ENCODE measurements around the gene KYAT1.
A peak's percentile ranks its signal among the peaks of the same experiment; 100 is the strongest.
"Not testable (repeated sequence)": the region's sequence is repeated elsewhere in the genome, so short reads cannot be mapped to it uniquely, and the experiment has no call there.

Gene KYAT1

DNA sequence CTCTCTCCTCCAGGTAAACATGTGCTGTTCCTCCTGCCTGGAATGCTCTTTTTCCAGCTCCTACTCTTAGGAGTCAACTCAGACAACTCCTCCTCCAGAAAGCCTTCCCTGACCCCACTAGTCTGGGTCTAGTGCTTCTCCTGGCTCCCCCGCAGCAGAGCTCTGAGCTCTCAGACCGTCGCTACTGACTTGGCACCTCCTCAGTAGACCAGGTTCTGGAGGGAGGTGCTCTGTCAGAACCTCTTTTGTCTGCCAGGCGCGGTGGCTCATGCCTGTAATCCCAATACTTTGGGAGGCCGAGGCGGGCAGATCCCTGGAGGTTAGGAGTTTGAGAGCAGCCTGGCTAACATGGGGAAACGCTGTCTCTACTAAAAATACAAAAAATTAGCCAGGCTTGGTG is 3.6 kb upstream of the KYAT1 start:
- DNase-seq (ENCODE audit: low spot score): no peak

DNA sequence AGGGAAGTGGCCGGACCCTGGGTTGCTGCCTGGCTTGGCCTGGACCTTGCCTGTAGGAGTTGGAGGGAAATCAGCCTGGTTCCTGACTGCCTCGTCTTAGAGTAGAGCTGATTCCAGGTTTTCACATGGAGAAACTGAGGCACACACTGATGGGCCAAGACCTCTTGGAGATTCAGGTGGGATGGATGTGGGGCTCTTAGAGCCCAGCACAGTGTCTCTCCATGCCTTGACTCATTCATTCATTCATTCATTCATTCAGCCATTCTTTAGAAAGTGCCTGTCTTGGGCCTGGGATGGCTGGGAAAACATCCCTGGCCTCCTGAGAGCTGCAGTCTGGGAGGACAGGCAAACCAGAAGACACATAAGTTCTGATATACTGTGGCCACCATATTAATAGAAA is 2.4 kb upstream of the KYAT1 start:
- DNase-seq (ENCODE audit: low spot score): no peak

- no peak for DNase-seq (ENCODE audit: low spot score)
Measured at GRCh38 chr9:128882677-128883603, 1.2 kb upstream of the KYAT1 start.

DNA sequence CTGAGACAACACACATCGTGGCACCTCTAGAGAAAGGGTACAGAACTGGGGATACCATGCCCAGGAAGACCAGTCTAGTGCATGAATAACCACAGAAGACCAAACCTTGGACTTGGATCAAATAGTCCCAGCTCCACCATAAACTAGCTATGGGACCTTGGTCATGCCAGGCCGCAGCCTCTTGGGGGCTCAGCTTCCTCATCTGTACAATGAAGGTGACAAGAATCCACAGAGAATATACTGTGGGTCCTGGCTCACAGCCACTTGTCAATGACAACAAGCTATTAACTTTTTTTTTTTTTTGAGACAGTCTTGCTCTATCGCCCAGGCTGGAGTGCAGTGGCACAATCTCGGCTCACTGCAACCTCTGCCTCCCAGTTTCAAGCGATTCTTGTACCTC is 3.9 kb downstream of the KYAT1 start:
- DNase-seq (ENCODE audit: low spot score): no peak

DNA sequence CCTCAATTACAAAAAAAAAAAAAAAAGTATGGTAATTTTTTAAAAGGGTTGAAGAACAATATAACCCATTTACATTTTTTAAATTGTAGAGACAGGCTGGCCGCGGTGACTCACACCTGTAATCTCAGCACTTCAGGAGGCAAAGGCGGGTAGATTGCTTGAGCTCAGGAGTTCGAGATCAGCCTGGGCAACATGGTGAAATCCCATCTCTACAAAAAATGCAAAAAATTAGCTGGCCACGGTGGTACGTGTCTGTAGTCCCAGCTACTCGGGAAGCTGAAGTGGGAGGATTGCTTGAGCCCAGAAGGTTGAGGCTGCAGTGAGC is 10.8 kb downstream of the KYAT1 start:
- DNase-seq (ENCODE audit: low spot score): not testable (repeated sequence)

GRCh38 chr9:128870128-128870940 is 11.4 kb downstream of the KYAT1 start:
- DNase-seq (ENCODE audit: low spot score): no peak

GRCh38 chr9:128863647-128864046 is 18.1 kb downstream of the KYAT1 start:
- DNase-seq (ENCODE audit: low spot score): peak; percentile 83

GRCh38 chr9:128862401-128862851 is 19.3 kb downstream of the KYAT1 start:
- DNase-seq (ENCODE audit: low spot score): no peak

DNA sequence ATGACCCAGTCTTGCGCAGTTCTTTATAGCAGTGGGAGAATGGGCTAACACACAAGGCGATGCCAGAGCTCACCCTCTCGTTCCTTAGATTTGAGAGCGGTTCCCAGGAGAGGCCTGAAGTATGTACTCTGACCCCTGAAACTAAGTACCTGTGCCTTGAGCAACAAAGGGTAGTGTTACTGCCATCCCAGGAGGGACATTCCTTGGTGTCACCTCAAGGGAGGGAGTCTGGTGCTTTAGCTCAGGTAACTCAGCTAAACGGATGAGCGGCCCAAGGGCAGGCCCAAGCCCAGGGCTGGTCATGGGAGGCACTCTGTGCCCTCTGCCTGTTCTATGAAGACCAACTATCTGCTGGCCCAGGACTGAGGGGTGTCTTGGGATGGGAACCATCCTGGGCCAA is 20.2 kb downstream of the KYAT1 start:
- DNase-seq (ENCODE audit: low spot score): no peak

- DNase-seq (ENCODE audit: low spot score): no peak
Measured at GRCh38 chr9:128860937-128861336, 20.8 kb downstream of the KYAT1 start.

- DNase-seq (ENCODE audit: low spot score): not testable (repeated sequence)
Measured at GRCh38 chr9:128858476-128858875, 23.3 kb downstream of the KYAT1 start.

DNA sequence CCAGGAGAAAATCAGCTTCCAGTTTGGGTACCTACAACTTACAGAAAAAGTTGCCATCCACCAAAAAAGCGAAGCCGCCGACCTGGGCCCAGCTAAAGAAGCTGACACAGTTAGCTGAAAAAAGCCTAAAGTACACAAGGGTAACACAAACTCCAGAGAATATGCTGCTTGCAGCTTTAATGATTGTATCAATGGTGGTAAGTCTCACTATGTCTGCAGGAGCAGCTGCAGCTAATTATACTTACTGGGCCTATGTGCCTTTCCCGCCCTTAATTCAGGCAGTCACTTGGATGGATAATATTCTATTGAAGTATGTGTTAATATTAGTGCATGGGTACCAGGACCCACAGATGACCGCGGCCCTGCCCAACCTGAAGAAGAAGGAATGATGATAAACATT is 27.3 kb downstream of the KYAT1 start:
- DNase-seq (ENCODE audit: low spot score): not testable (repeated sequence)

GRCh38 chr9:128852646-128853045 is 29.1 kb downstream of the KYAT1 start:
- not testable (repeated sequence) for DNase-seq (ENCODE audit: low spot score)

DNA sequence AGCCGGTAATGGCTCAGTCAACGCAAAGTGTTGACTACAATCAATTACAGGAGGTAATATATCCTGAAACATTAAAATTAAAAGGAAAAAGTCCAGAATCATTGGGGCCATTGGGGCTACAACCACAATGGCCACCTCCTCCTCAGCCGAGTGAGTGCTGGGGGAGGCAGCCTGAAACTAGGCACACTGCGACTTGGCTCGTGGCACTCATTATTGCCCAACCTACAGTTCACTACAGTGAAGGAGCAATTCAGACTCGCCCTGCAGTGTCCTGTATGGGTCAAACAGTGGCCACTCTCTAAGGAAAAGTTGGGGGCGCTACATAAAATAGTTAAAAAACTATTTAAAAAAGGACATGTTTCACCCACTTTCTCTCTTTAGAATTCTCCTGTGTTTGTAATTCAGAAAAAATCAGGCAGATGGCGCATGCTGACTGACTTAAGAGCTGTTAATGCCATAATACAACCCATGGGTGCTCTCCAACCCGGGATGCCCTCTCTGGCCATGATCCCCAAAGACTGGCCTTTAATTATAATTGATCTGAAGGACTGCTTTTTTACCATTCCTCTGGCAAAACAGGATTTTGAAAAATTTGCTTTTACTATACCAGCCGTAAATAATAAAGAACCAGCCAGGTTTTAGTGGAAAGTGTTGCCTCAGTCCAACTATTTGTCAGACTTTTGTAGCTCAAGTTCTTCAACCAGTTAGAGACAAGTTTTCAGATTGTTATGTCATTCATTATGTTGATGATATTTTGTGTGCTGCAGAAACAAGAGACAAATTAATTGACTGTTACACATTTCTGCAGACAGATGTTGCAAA is 29.8 kb downstream of the KYAT1 start:
- not testable (repeated sequence) for DNase-seq (ENCODE audit: low spot score)

GRCh38 chr9:128851024-128851423 is 30.7 kb downstream of the KYAT1 start:
- not testable (repeated sequence) for DNase-seq (ENCODE audit: low spot score)

DNA sequence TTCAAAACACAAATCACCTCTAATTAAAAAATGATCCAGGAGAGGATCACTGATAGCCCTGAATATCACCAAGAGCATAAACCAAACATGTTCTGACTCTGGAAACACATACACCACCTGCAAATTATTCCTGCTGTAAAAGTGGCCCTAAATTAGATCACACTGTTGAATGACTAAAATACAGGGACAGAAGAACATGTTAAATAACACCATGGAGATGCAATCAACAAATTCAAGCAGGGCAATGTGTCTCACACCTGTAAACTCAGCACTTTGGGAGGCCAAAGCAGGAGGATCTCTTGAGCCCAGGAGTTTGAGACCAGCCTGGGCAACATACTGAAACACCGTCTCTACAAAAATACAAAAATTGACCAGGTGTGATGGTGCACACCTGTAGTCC is 33.9 kb downstream of the KYAT1 start:
- no peak for DNase-seq (ENCODE audit: low spot score)

- no peak for DNase-seq (ENCODE audit: low spot score)
Measured at GRCh38 chr9:128846680-128847030, 35.1 kb downstream of the KYAT1 start.

GRCh38 chr9:128845186-128845931 is 36.4 kb downstream of the KYAT1 start:
- DNase-seq (ENCODE audit: low spot score): no peak

DNA sequence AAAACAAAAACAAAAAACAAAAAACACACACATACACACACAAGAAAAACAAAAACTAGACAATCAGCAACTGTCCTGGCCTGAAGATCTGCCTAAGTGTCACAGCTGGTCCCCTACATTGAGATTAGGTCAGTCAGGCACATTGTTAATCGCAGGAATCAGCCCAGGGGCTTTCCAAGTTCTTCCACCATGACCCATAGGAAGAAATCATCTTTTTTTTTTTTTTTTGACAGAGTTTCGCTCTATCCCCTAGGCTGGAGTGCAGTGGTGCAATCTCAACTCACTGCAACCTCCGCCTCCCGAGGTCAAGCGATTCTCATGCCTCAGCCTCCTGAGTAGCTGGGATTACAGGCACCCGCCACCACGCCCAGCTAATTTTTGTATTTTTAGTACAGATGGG is 38.6 kb downstream of the KYAT1 start:
- DNase-seq (ENCODE audit: low spot score): not testable (repeated sequence)

GRCh38 chr9:128841694-128842492 is 39.9 kb downstream of the KYAT1 start:
- DNase-seq (ENCODE audit: low spot score): no peak

DNA sequence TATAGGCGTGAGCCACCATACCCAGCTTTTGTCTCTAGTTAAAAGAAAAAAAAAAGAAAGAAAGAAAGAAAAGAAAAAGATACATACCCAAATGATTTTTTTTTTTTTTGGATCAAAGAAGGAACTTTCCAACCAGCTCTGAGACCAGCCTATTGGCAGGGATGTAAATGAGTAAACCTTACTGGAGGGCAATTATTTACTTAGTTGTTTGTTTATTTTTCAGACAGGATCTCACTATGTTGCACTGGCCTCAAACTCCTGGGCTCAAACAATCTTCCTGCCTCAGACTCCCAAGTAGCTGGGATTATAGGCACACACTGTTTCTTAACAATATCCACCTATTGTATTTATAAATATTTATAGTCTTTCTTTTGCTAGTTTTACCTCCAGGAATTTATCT is 41.2 kb downstream of the KYAT1 start:
- DNase-seq (ENCODE audit: low spot score): no peak

Measured in activated CD4-positive, alpha-beta T cell treated with anti-CD3 and anti-CD28 coated beads, Interleukin-2, Interleukin-4, amounts not matched to agents 100 ng/mL and 50 ng/mL, durations not matched to agents 16 hours and 8 hours (primary cell).